NCI-H2107 treated with DMSO at 0.1 percent for 48 hours (cell line): ENCODE measurements around the gene HIF3A.
A peak's percentile ranks its signal among the peaks of the same experiment; 100 is the strongest.
"Not testable (repeated sequence)": the region's sequence is repeated elsewhere in the genome, so short reads cannot be mapped to it uniquely, and the experiment has no call there.

Experiments
- DNase-seq: peaks from one replicate; lab custom pipeline; 2025; ENCODE audit not compliant: unreplicated experiment; lab: John Stamatoyannopoulos, UW

Gene HIF3A

DNA sequence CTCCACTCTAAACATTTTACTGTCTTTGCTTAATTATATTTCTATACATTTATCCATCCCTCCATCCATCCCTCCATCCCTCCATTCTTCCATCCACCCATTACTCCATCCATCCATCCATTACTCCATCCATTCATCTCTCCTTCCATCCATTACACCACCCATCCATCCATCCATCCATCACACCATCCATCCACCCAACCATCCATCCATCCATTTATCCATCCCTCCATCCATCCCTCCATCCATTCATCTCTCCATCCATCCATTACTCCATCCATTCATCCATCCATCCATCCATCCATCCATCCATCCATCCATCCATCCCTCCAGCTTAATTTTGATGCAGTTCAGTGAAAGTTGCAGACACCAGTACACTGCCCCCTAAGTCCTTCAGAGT, 5.0 kb upstream of the HIF3A start:
- no peak for DNase-seq

DNA sequence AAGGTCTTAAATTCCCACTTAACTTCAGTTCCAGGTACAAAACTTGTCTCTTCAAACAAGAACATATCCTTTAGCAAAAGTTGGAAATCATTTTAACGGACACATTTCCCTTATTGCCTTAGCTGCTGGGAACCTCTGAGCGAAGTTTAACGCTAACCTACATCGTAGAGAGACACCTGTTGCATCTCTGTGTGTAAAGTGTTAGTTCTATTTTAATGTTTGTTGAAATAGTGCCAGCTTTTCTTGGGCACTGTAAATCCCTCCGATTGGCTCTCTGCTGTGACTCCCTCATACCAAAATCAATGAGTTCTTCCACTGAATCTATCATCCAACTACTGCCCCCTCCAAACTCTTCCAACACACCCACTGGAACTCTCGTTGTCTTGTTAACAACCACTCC, 2.3 kb upstream of the HIF3A start:
- no peak for DNase-seq

DNA sequence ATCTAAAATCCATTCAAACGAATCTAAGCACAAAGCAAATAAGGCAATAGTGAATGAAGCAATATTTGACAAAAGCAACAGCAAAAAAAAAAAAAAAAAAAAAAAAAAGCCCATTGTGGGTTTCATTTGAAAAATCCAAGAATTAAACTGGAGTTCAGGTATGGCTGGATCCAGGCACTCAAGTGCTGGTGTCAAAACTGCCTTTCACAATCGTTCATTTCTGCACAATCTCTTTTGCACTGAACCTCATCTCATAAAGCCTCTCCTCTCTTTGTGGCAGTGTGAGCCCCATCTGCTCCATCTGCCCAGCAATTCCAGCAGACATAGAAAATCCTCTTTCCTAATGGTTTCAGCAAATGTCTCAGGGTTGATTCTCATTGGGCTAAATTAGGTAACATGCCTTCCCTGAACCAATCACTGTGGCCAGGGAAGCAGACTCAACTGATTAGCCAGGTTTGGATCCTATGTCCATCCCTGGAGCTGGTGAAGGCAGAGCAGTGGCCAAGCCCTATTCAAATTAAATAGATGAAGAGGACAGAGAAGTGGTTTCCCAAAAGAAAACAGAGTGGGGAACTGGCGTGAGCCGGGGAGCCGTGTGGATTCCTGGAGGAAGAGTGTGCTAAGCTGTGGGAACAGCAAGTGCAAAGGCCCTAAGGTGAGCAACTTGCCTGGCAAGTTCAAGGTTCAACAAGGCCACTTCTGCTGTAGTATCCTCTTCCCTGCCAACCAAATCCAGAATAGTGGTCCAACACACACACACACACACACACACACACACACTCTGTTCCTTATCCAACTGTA, 1.2 kb upstream of the HIF3A start:
- DNase-seq, result no peak

DNA sequence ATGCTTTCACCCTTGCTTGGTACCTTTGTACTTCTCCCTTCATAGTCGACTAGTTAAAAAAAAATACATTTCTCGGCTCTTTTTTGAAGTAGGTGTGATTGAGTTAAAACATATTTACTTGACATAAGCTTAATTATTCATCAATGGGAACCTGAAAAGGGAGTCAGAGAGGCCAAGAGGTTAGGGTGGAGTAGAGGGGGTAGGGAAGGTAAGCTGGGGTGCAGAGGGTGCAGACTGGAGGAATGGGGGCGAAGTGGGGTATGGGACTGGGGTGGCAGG, 701 bp upstream of the HIF3A start:
- DNase-seq, result no peak

DNA sequence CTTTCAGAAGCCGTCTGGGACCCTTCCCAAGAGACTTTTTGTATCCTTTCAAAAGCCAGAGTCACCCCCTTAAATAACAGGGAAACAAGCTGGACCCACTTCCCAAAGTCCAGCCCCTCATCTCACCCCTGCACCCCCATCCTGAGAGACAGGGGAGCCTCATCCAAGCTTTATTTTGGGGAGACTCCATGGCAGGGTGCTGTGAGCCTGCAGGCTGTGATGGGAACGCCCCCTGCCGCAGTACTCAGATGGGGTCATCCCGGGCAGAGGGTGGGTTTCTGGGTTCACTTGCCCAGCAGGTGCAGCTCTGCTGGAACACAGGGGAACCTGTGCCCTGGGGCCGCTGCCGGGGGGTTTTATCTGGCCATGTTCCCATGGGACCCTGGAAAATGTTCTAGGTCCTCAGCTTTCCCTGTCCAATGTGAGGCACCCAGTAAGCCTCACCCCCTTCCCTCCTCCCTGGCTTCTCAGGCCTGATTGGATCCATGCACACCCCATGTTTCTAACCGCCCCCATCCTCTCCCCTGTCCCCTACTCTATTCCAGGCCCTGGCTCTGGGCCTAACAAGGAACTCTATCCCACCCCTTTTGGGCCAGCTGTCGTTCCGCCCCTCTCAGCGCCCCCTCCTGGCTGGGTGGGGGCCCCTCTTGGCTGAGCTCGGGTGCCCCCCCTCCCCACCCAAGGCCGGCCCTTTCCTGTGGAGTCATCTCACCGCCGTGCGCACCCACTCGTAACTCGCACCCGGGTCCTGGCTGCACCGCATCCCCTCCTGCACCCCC, 1.0 kb downstream of the HIF3A start:
- DNase-seq, result no peak

DNA sequence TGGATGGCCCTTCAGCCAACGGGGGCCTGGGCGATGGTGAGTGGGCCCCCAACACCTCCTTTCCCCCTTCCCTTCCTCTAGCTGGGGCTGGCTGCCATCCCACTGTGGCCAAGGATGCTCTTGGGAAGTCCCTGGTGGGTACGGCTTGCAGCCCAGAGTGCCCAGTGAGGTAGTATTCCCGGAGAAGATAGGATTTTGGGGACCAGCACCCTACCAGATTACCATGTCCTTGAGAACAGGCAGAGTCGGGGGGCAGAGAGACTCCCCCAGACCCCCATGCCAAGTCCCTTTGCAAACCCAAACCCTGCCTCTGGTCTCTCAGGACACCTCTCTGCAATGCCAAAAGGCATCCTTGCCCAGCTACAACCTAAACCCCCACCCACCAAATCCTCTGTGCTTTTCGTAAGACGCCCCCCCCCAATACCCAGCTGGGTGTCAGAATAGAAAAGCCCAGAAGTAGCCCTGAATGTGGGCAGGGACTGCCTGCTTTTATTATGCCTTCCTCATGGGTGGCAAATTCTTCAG, 1.7 kb downstream of the HIF3A start:
- no peak for DNase-seq

DNA sequence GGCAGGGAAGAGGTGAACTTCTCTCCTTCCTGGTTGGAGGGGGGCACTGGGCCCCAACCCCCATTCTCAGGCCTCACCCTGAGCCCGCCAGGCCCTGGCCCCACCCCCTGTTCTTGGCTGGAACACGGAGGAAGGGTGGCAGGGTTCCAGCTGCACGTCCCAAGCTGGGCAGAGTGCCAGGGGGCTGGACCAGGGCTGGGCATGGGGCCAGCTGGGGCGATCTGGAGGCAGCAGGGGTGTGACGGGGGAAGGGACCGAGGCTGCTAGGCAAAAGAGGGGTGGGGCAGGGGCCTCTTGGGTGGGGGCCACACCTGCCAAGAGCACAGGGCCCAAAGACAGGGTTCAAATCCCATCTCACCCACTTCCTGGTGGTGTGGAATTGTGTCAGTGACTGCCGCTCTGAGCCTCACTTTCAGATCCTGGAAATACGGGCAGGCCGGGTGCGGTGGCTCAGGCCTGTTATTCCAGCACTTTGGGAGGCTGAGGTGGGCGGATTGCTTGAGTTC, 2.2 kb downstream of the HIF3A start:
- peak; percentile 76 for DNase-seq

DNA sequence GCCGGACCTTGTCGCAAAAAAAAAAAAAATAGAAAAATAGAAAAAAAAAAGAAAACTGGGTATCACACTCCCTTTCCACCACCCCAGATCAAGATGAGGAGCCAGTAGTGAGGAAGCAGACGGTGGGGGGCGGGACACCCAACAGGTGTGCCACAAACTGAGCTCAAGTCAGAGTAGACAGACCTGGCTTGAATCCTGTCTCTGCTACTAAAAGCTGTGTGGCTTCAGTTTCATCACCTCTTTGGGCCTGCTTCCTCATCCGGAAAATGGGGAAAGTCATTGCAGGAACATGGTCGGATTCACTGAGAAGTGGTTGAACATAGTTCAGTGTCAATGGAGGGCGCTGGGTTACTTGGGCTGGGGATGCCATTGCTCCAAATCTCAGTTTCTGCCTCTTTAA, 2.9 kb downstream of the HIF3A start:
- DNase-seq, result no peak

DNA sequence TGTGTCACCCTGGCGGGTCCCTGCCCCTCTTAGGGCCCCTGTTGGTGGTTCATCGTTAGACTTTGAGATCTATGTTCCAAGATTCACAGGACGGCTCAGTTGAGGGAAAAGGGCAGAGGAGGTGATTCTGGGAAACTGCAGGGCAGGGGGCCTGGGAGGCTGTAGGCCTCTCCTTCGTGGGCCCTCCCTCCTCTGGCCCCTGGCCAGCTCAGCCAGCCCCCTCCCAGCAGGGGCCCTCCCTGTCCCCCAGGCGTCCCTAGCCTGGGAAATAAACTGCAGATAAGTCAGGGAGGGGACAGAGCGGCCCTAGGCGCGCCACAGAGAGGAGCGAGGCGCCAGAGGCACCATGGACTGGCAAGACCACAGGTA, 6.5 kb downstream of the HIF3A start:
- DNase-seq, result no peak

DNA sequence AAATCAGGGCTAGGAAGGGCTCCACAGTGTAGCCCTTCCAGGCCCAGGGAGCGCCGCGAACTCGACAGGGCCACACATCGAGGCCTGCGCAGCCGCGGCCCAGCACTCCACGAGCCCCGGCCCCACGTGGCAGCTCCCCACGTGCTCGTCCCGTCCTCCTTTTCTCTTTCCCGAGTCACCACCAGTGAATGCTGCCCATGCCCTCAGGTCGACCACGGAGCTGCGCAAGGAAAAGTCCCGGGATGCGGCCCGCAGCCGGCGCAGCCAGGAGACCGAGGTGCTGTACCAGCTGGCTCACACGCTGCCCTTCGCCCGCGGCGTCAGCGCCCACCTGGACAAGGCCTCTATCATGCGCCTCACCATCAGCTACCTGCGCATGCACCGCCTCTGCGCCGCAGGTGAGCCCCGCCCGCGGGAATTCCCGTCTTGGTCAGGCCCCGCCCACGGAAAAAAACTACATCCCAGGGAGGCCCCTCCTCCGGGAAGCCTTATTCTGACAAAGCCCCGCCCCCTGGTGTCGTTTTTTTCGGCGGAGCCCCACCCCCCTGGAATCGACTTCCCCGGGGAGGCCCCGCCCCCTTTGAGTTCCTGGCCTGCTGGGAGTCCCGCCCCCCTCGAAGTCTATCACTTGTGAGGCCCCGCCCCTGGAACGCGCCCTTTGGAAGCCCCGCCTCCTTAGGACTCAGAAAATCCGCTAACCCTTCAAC, 7.0 kb downstream of the HIF3A start:
- no peak for DNase-seq

DNA sequence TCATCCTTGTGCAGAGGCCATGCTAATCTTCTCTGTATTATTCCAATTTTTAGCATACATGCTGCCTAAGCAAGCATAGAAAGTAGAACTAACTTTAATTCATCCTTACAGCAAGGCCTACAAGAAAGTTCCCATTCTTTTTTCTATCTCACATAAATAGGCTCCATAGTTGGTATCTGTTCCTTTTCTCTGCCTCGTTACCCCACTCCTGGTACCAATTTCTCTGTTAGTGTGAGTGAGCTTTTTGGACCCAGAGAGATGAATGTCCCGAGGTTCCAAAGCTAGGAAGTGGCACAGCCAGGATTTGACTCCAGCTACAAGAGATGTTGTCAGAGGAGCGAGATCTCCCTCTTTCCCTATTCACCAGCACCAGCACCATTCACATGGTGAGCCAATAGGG, 9.7 kb downstream of the HIF3A start:
- no peak for DNase-seq

DNA sequence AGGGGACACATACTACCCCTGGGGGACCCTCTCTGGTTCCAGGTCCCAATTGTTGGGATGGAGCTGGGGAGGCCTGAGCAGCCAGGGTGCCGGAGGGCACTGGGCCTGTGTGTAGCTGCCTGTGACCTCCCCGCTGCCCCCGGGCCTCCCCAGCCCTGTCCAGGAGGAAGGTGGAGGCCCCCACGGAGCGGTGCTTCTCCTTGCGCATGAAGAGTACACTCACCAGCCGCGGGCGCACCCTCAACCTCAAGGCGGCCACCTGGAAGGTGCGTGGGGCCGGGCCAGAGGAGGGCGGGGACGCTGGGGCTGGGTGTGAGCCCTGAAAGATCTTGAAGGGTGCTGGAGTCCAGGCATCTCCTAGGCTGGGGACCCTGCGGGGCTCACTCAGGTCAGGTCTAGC, 11.7 kb downstream of the HIF3A start:
- DNase-seq, result no peak

DNA sequence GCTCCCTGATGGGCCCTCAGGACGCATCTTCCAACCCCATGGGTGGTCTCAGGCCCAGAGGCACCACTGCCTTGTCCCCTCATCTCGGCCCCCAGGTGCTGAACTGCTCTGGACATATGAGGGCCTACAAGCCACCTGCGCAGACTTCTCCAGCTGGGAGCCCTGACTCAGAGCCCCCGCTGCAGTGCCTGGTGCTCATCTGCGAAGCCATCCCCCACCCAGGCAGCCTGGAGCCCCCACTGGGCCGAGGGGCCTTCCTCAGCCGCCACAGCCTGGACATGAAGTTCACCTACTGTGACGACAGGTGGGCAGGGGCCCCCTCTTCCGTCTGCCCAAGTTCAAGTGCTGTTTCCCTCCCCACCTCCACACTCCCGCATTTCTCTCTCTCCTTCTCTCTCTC, 12.2 kb downstream of the HIF3A start:
- DNase-seq, result no peak

DNA sequence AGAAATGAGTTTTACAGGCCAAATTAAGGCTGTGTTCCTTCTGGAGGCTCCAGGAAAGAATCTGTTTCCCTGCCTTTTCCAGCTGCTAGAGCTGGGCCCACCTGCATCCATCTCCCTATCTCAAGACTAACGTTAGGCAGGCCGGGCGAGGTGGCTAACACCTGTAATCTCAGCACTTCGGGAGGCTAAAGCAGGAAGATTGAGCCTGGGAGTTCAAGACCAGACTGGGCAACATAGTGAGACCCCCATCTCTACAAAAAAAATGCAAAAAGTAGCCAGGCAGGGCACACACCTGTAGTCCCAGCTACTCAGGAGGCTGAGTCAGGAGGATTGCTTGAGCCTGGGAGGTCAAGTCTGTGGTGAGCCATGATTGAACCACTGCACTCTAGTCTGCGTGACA, 14.6 kb downstream of the HIF3A start:
- DNase-seq, result no peak

DNA sequence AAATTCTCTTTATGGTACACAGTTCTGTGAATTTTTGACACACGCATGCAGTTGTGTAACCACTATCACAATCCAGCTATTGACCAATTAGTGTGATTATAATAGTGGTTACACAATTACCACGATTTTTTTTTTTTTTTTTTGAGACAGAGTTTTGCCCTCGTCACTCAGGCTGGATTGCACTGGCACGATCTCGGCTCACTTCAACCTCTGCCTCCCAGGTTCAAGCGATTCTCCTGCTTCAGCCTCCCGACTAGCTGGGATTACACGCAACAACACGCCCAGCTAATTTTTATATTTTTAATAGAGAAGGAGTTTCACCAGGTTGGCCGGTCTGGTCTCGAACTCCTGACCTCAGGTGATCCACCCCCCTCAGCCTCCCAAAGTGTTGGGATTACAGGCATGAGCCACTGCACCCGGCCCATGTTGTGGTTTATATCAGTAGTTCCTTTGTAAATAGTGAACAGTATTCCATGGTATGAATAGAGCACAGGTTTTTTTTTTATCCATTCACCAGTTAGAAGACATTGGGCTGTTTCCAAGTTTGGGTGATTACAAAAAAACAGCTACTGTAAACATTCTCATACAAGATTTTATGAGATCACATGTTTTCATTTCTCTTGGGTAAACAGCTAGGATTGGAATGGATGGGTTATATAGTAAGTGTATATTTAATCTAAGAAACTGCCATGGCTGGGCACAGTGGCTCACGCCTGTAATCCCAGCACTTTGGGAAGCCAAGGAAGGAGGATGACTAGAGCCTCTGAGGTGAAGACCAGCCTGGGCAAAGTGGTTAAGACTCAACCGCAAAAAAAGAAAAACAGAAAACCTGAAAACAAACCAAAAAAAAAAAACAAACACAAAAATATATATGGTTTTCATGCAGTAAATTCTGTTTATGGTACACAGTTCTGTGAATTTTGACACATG, 17.0 kb downstream of the HIF3A start:
- not testable (repeated sequence) for DNase-seq

DNA sequence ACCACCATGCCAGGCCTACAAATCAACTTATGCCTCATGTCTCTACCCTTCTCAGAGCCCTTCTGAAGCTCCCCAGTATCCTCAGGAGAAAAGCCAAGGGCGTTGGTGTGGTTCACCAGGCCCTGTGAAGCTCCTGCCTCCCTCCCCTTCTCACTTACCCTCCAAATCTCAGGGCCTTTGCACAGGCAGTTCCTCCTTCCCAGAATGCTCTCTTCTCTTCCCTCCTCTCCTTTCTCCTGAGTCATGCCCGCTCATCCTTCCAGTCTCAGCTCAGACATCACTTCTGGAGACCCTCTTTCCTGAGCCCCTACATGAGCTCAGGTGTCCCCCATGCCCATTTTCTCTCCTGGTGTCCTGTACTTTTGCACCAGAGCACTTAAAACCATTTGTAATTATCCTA, 20.5 kb downstream of the HIF3A start:
- no peak for DNase-seq

DNA sequence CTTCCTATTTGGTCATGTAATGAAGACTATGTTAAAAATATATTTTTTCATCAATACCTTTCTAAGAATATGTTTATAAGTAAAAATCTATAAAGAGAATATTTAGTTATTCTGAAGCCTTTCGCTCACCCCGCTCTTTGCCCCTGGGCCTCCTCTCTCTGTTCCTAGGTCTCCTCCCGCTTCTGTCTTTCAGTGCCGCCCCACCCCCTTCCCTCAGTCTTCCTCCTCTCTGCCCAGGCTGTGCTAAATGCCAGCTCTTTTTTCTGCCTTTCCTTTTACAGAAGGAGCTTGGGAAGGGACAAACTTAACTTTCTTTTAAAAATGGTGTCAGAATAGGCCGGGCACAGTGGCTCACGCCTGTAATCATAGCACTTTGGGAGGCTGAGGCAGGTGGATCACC, 22.8 kb downstream of the HIF3A start:
- no peak for DNase-seq

DNA sequence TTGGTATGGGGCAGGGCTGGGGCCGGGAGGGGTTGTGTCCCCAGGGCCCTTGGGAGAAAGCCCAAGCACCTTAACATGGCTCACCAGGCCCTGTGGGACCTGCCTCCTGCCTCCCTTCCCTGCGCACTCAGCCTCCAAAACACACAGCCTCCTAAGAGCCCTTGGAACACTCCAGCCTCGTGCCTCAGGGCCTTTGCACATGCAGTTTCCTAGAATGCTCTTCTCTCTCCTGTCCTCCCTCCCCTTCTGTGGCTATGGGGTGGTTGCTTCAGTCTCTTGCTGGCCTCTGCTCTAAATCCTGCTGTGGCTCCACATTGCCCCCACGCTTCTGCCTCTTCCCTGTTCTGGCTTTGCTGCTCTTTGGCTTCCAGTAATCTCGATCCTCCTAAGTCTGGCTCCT, 23.7 kb downstream of the HIF3A start:
- DNase-seq, result no peak

DNA sequence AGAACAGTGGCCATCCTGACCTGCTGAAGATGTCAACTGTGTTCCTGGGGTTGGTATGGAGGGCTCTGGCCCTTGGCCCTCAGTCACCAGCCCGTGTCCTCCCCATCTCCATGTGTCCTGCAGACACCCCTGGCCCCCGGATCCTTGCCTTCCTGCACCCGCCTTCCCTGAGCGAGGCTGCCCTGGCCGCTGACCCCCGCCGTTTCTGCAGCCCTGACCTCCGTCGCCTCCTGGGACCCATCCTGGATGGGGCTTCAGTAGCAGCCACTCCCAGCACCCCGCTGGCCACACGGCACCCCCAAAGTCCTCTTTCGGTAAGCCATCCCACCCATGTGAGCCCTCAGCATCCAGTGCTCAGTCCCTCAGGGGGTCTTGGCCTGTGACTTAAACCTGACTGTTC, 24.8 kb downstream of the HIF3A start:
- no peak for DNase-seq

DNA sequence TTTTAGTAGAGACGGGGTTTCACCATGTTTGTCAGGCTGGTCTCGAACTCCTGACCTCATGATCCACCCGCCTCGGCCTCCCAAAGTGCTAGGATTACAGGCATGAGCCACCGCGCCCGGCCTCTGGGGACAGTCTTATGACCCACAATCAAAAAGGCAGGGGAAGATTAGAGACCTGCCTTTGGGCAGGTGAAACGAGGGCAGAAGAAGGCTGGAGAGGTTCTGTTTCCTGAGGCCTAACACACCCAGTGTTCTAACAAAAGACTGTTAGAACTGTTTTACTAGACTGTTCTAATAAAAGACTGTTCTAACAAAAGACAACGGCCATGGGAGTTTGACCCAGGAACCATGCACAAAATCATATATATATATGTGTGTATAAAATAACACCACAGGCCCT, 26.4 kb downstream of the HIF3A start:
- not testable (repeated sequence) for DNase-seq

DNA sequence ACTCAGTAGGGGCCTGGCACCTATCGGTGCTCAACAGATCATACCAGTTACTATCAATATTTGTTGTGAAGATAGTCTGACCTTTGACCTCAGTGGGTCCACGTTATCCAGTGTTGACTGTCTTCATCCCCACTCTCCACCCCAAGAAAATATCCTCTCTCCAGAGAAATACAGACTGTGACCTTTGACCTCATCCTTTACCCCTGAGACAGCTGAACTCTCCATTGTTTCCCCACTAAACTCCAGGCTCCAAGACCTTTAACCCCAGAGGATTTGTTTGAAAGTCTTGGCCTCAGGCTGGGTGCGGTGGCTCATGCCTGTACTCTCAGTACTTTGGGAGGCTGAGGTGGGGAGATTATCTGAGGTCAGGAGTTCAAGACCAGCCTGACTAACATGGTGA, 27.4 kb downstream of the HIF3A start:
- DNase-seq, result no peak
